GM18511 (cell line): ENCODE data around the gene OR2H1.

Experiments used
- ATAC-seq: cut with Tn5 transposase; IDR thresholded peaks from one replicate; pipeline ENCODE4 v1.9.1; 2021; ENCODE audit warnings: mild to moderate bottlenecking, moderate library complexity; ENCODE audit not compliant: unreplicated experiment

OR2H1 gene

GRCh38 chr6:29483186-29483585, 26.2 kb downstream of the OR2H1 start:
- no peak for ATAC-seq

- ATAC-seq, result no peak
Measured at GRCh38 chr6:29483735-29484134, 26.8 kb downstream of the OR2H1 start.

- no peak for ATAC-seq
Measured at GRCh38 chr6:29486577-29486976, 29.6 kb downstream of the OR2H1 start.

- ATAC-seq, result no peak
Measured at GRCh38 chr6:29487131-29487530, 30.2 kb downstream of the OR2H1 start.

GRCh38 chr6:29487660-29488059, 30.7 kb downstream of the OR2H1 start, which contains the start of gene MAS1L:
Gene MAS1L (minus strand): TSS chr6:29487956. CDS start chr6:29487902, 54 bp downstream.
- no peak for ATAC-seq

GRCh38 chr6:29488874-29489273, 31.9 kb downstream of the OR2H1 start:
- ATAC-seq, result no peak

- ATAC-seq, result no peak
Measured at GRCh38 chr6:29489286-29489685, 32.3 kb downstream of the OR2H1 start.

- ATAC-seq, result no peak
Measured at GRCh38 chr6:29490055-29490454, 33.1 kb downstream of the OR2H1 start.

- ATAC-seq, result no peak
Measured at GRCh38 chr6:29490552-29490951, 33.6 kb downstream of the OR2H1 start.

GRCh38 chr6:29491574-29491973, 34.6 kb downstream of the OR2H1 start:
- ATAC-seq, result no peak

GRCh38 chr6:29493261-29493660, 36.3 kb downstream of the OR2H1 start:
- ATAC-seq, result no peak

GRCh38 chr6:29494131-29494530, 37.2 kb downstream of the OR2H1 start:
- no peak for ATAC-seq

- ATAC-seq, result no peak
Measured at GRCh38 chr6:29495571-29495970, 38.6 kb downstream of the OR2H1 start.

- ATAC-seq, result no peak
Measured at GRCh38 chr6:29496961-29497360, 40.0 kb downstream of the OR2H1 start.

- no peak for ATAC-seq
Measured at GRCh38 chr6:29499704-29500103, 42.7 kb downstream of the OR2H1 start.

GRCh38 chr6:29500594-29500993, 43.6 kb downstream of the OR2H1 start:
- no peak for ATAC-seq

GRCh38 chr6:29501106-29501505, 44.2 kb downstream of the OR2H1 start:
- ATAC-seq, result no peak

- ATAC-seq, result no peak
Measured at GRCh38 chr6:29502181-29502580, 45.2 kb downstream of the OR2H1 start.

GRCh38 chr6:29502597-29502996, 45.6 kb downstream of the OR2H1 start:
- no peak for ATAC-seq

- no peak for ATAC-seq
Measured at GRCh38 chr6:29504961-29505360, 48.0 kb downstream of the OR2H1 start.

- no peak for ATAC-seq
Measured at GRCh38 chr6:29505808-29506207, 48.9 kb downstream of the OR2H1 start.

- ATAC-seq, result no peak
Measured at GRCh38 chr6:29506446-29507067, 49.6 kb downstream of the OR2H1 start.

- ATAC-seq, result no peak
Measured at GRCh38 chr6:29507319-29507718, 50.4 kb downstream of the OR2H1 start.
